ENCODE data around the gene OR2L2.
"Not testable (repeated sequence)": the region's sequence is repeated elsewhere in the genome, so short reads cannot be mapped to it uniquely, and the experiment has no call there.

The OR2L2 gene, protein sequence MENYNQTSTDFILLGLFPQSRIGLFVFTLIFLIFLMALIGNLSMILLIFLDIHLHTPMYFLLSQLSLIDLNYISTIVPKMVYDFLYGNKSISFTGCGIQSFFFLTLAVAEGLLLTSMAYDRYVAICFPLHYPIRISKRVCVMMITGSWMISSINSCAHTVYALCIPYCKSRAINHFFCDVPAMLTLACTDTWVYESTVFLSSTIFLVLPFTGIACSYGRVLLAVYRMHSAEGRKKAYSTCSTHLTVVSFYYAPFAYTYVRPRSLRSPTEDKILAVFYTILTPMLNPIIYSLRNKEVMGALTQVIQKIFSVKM

DNA sequence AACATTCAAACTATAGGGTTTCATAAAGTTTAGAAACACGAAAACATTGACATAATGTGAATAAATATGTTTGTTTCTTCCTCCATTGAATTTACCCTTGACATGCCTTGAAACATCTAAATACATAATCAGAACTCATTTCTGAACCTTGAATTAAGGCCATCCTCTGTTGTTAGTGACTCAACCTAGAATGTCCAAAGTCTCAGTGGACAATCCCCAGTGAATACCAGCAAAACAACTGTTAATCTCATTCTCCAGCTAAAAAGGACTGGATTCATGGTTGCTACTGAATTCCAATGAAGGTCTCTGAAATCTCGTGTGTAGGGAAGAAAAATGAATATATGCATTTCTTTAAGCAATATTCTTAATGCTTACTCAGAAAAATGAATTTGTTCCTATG lies at the start of gene OR2L2:
OR2L2 (plus strand) TSS at position 301 of the 400 bp plus-strand sequence. CDS start 8,198 bp downstream, outside the sequence.
- DNase-seq, result no peak

DNA sequence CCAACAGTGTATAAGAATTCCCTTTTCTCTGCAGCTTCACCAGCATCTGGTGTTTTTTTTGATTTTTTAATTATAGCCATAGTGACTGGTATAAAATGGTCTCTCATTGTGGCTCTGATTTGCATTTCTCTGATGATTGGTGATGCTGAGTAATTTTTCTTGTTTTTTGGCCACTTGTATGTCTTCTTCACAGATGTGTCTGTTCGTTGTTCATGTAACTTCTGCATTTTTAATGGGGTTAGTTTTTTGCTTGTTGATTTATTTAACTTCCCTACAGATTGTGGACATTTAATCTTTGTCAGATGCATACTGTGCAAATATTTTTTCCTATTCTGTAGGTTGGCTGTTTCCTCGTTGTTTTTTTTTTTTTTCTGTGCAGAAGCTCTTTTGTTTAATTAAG lies 36.9 kb upstream of the OR2L2 start:
- no peak for DNase-seq

DNA sequence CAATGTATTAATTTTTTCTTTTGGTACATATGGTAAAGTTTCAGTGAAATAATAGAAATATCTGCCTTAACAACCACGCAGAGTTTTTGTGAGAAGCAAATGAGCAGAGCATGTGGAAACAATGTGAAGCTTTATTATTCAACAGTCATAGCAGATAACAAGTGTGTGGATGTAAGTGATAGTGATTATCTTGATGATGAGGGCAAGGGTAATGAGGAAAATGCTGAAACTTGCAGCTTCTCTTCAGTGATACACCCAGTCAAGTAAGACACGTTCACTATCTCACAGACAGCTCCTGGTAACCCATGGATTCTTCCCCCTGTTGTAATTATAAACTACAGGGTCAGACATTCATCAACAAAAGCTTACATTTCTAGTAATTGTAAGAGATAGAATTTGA lies 31.1 kb upstream of the OR2L2 start:
- no peak for DNase-seq

DNA sequence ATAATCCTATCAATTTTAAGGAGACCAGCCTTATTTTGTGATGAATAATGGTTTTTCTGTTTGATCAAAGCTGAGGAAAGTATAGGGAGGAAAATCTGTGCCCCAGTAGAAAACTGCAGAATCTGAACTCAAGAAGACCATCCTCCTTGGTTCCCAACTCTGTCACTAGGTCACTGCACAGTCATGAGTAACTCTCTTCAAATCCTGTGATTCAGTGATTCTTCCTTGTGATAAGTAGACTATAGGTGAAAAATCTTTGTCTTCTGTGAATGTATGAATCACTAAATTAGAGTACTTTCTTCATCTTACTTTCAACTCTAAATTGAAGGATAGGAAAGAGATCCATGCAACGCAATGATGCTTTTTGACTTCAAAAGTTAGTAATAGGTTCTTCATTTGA lies 29.7 kb upstream of the OR2L2 start:
- DNase-seq, result no peak

DNA sequence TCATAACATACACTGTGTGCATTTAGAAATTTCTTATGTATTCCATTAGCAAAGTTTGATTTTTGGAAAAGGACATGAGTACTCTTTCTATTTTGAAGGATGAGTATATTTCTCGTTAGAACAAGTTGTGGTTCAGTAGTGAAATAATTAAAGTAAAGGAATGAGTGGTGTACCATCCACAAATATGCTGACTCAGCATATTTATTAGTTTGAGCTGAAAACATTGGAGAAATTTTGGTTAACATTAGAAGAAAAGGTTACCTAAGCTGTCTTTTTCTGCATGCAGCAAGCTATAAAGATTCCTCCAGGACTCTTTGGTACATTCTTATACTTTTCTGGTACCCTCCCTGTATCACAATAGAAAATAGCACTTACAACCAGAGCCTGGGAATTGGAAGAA lies 22.1 kb upstream of the OR2L2 start:
- no peak for DNase-seq

DNA sequence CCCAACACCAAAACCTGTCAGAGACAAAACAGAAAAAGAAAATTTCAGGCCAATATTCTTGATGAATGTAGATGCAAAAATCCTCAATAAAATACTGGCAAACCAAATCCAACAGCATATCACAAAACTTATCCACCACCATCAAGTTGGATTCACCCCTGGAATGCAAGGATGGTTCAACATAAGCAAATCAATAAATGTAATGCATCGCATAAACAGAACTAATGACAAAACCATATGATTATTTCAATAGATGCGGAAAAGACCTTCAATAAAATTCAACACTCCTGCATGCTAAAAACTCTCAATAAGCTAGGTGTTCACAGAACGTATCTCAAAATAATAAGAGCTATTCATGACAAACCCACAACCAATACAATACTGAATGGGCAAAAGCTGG lies 20.2 kb upstream of the OR2L2 start:
- no peak for DNase-seq

DNA sequence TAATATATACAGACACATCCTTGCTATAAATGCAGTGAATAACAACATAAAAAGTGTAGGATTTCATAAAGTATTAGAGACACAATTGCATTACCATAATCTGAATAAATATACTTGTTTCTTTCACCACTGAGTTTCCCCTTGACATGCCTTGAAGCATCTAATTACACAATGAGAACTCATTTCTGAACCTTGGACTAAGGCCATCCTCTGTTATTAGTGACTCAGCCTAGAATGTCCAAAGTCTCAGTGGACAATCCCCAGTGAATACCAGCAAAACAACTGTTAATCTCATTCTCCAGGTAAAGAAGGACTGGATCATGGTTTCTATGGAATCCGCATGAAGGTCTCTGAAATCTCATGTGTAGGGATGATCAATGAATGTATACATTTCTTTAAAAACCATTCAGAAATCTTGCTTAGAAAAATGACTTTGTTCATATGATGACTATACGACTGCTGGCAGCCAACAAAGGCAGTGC lies 16.6 kb upstream of the OR2L2 start, which contains the start of gene OR2L5:
OR2L5 (plus strand) TSS at position 432 of the 482 bp plus-strand sequence. CDS start 8,288 bp downstream, outside the sequence.
- no peak for DNase-seq

DNA sequence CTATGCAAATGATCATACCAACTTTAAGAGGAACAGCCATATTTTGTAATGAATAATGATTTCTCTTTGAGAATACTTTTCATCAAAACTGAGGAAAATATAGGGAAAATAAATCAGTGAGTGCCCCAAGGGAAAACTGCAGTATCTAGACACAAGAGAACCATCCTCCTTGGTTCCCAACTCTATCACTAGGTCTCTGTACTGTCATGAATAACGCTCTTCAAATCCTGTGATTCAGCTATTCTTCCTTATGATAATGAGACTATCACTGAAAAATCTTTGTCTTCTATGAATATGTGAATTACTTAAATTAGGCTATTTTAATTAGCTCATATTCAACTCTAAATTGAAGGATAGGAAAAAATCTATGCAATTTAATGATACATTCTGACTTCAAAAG lies 14.1 kb upstream of the OR2L2 start:
- DNase-seq, result no peak

DNA sequence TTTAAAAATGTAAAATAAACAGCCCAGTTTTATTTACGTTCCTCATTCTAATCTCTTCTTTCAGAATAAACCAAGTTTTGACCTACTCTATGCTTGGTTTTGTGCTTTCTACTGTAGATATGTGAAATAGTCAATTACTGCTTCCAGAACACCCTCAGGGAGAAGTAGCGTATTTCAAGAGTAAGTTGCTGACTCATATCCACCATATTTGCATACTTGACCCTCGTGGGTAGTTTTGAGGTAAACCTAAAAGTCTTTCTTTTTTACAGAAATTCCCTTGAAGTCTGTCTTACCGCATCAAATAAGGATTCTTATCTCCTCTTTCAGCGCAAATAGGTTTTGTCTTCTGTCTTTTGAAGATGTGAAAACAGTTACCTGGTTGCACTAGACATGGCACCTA lies 15.3 kb downstream of the OR2L2 start:
- DNase-seq, result no peak

DNA sequence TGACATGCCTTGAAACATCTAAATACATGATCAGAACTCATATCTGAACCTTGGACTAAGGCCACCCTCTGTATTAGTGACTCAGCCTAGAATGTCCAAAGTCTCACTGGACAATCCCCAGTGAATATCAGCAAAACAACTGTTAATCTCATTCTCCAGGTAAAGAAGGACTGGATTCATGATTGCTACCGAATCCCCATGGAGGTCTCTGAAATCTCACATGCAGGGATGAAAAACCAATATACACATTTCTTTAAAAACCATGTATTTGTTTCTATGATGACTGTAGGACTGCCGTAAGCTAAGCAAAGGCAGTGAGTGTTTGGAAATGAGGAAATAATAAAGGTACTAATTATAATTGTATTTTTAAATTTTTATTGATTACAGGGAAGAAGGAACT lies 16.7 kb downstream of the OR2L2 start, which contains the start of gene OR2L3:
OR2L3 (plus strand) TSS at position 301 of the 400 bp plus-strand sequence. CDS start 13,846 bp downstream, outside the sequence.
- DNase-seq, result no peak

DNA sequence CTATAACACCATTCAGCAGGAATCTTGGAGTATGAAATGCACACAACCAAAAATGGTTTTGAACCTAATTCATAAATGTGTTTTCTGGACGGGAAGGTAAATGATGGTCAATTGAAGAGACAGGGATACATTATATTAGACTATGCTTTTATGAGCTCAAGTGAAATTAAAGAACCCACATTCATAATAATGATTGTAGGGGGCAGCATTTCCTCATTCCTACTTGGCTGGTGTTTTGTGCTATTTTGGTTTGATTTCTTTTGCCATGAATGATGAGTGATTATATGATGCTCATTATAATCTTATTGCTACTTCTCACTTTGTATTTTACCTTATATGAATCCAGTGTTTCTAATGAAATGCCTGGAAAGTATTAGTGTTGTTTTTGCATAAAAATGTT lies 17.1 kb downstream of the OR2L2 start:
- no peak for DNase-seq

DNA sequence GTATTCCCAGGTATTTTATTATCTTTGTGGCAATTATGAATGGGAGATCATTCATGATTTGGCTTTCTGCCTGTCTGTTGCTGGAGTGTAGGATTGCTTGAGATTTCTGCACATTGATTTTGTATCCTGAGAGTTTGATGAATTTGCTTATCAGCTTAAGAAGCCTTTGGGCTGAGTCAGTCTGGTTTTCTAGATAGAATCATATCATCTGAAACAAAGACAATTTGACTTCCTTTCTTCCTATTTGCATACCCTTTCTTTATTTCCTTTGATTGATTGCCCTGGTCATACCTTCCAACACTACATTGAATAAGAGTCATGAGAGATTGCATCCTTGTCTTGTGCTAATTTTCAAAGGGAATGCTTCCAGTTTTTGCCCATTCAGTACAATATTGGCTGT lies 24.8 kb downstream of the OR2L2 start:
- no peak for DNase-seq

DNA sequence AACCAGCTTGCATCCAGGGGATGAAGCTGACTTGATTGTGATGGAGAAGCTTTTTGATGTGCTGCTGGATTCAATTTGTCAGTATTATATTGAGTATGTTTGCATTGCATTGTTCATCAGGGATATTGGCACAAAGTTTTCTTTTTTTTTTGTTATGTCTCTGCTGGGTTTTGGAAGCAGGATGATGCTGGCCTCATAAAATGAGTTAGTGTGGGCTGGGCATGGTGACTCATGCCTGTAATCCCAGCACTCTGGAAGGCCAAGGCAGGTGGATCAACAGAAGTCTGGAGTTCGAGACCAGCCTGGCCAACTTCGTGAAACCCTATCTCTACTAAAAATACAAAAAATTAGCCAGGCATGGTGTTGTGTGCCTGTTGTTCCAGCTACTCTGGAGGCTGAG lies 25.4 kb downstream of the OR2L2 start:
- DNase-seq, result no peak

DNA sequence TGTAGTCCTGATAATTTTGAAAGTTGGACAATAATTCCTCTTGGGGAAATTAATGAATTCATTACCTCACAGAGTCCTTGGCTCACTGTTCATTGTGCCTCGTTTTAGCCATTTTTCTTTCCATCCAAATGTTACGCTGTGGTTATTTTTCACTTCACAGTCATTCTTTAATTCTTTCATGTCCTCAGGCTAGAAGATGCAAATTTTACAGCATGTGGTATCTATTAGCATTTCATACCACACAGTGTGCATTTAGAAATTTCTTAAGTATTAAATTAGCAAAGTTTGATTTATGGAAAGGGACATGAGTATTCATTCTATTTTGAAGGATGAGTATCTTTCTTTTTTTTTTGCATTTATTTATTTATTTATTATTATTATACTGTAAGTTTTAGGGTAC lies 35.2 kb downstream of the OR2L2 start:
- no peak for DNase-seq

DNA sequence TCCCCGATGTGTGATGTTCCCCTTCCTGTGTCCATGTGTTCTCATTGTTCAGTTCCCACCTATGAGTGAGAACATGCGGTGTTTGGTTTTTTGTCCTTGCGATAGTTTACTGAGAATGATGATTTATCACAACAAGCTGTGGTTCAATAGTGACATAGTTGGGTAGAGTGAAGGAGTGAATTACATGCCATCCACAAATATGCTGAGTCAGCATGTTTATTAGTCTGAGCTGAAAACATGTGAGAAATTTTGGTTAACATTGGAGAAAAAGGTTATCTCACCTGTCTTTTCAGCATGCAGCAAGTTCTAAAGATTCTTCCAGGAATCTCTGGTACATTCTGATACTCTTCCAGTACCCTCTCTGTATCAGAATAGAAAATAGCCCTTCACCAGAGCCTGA lies 35.7 kb downstream of the OR2L2 start:
- no peak for DNase-seq

DNA sequence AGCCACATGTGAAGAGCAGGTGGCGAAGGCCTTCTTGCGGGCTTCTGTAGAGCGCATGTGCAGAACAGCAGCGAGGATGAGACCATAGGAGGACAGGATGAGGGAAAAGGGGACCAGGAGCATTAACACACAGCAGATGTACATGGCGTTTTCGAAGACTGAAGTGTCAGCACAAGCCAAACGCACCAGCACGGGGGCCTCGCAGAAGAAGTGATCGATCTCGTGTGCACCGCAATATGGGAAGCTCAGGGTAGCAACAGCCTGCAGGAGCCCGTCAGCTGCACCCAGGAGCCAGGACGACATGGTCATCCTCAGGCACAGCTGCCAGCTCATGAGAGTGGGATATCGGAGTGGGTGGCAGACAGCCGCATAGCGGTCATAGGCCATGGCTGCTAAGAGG lies 54.0 kb downstream of the OR2L2 start:
- DNase-seq, result not testable (repeated sequence)

Measured in COR-L47 (cell line).